ENCODE results near the gene F12.
A peak's percentile ranks its signal among the peaks of the same experiment; 100 is the strongest.

F12 gene

GRCh38 chr5:177455661-177456590 is 46.6 kb upstream of the F12 start:
- Histone ChIP-seq H3K27ac (ENCODE audit: extremely low read depth, low read depth, low read length) (peak overlapping the region; percentile 89), H3K4me3 (ENCODE audit: low read depth, low read length) (peak overlapping the region; percentile 69)
- POLR2A ChIA-PET: interaction anchor here (0.7 to 5.4 kb wide), 17 partner anchors 8 to 85 kb away, joined by 3 to 89 read pairs (median 8); partner anchors contain the start of genes DBN1, DDX41, DOK3 and GRK6
- TF ChIP-seq ZNF391 (tag by site-specific recombination; IDR thresholded peaks at IDR 0.05; ENCODE audit: borderline replicate concordance, low read depth): 0 out of 2 replicates have a peak, but pooled peaks have one; percentile 24
- peak; percentile 97 for TF ChIP-seq ZNF423 (tag by site-specific recombination; IDR thresholded peaks at IDR 0.05)
- TF ChIP-seq ZBTB8A (tag by site-specific recombination; IDR thresholded peaks at IDR 0.05): peak; percentile 93
- 0 out of 2 replicates have a peak, but pooled peaks have one; percentile 28 for TF ChIP-seq YY2 (tag by site-specific recombination; IDR thresholded peaks at IDR 0.05)
- peak; percentile 41; the same call in 1 of the 2 replicates for TF ChIP-seq KLF7 (tag by site-specific recombination; IDR thresholded peaks at IDR 0.05; ENCODE audit: borderline replicate concordance)
- TF ChIP-seq MZF1 (tag by site-specific recombination; IDR thresholded peaks at IDR 0.05; ENCODE audit: borderline replicate concordance): no peak
- peak; percentile 91 for TF ChIP-seq ZNF394 (tag by site-specific recombination; IDR thresholded peaks at IDR 0.05; ENCODE audit: borderline replicate concordance)
- peak; percentile 64; the same call in 1 of the 2 replicates for TF ChIP-seq ZNF660 (tag by site-specific recombination; IDR thresholded peaks at IDR 0.05)
- TF ChIP-seq ZNF707 (tag by site-specific recombination; IDR thresholded peaks at IDR 0.05): no peak
- 0 out of 2 replicates have a peak, but pooled peaks have one; percentile 12 for TF ChIP-seq ZNF580 (tag by site-specific recombination; IDR thresholded peaks at IDR 0.05)
- TF ChIP-seq CTCF (tag by site-specific recombination; IDR thresholded peaks at IDR 0.05): peak; percentile 95
- TF ChIP-seq BCL11A (tag by site-specific recombination; IDR thresholded peaks at IDR 0.05; ENCODE audit: low read depth): peak; percentile 44; the same call in 1 of the 2 replicates
- TF ChIP-seq PATZ1 (tag by site-specific recombination; IDR thresholded peaks at IDR 0.05): peak; percentile 97
- TF ChIP-seq KLF10 (tag by site-specific recombination; IDR thresholded peaks at IDR 0.05): peak; percentile 21; the same call in 1 of the 2 replicates
- TF ChIP-seq KLF9 (tag by site-specific recombination; IDR thresholded peaks at IDR 0.05; ENCODE audit: low read depth): peak; percentile 90
- TF ChIP-seq ZSCAN5A (tag by site-specific recombination; IDR thresholded peaks at IDR 0.05): peak; percentile 56; the same call in 1 of the 2 replicates
- peak; percentile 94 for TF ChIP-seq ZNF600 (tag by site-specific recombination; IDR thresholded peaks at IDR 0.05)
- TF ChIP-seq ZNF843 (tag by site-specific recombination; IDR thresholded peaks at IDR 0.05): peak; percentile 68
- TF ChIP-seq KLF17 (tag by site-specific recombination; IDR thresholded peaks at IDR 0.05): peak; percentile 21; the same call in 1 of the 2 replicates
- no peak for TF ChIP-seq ZNF76 (tag by site-specific recombination; IDR thresholded peaks at IDR 0.05; ENCODE audit: borderline replicate concordance, low read depth)
- peak; percentile 31 for TF ChIP-seq SP7 (tag by site-specific recombination; IDR thresholded peaks at IDR 0.05)
- peak; percentile 33; the same call in 1 of the 2 replicates for TF ChIP-seq ZNF629 (tag by site-specific recombination; IDR thresholded peaks at IDR 0.05)
- no peak for TF ChIP-seq ZBTB49 (tag by site-specific recombination; IDR thresholded peaks at IDR 0.05; ENCODE audit: low read depth)
- peak; percentile 91 for TF ChIP-seq ZBTB48 (tag by site-specific recombination; IDR thresholded peaks at IDR 0.05)

More at GRCh38 chr5:177455661-177456590, 46.6 kb upstream of the F12 start:
- CTCF ChIA-PET: interaction anchor here (0.6 to 5.1 kb wide), 39 partner anchors 8 to 235 kb away, joined by 3 to 88 read pairs (median 5); partner anchors contain the start of genes GRK6, PDLIM7 and SLC34A1
- H3K4me1 ChIP-seq (ENCODE audit: control insufficient read depth, insufficient read depth, low read length): peaks cover 8% of the 10 kb centered on the region
- peaks cover 4 to 38% of the 10 kb centered on the region in 2 experiments; a peak in 2 of 3 replicates for H3K36me3 ChIP-seq (ENCODE audit: control insufficient read depth in 2 of 2, insufficient read depth in 1 of 2, low read length in 2 of 2)
- no peaks in the 10 kb centered on the region for H3K9me3 ChIP-seq (ENCODE audit: control insufficient read depth, insufficient read depth, low read depth, low read length)

Measured in HEK293 (cell line).